M059J (cell line): ENCODE measurements around the gene TINAG. TPM values are rescaled to one million over a fixed set of nuclear protein-coding genes. Genes with fewer than 3 reads are reported as not detected.

ENCODE experiments used
- DNase-seq: peaks from one replicate; pipeline ENCODE4 v3.0.0-alpha.2; 2012; ENCODE audit warnings: low read depth
- total RNA-seq: library from RNA; depleted of rRNA; stranded (reverse); fragments of >200 nt; shearing (Covaris generic); gene quantifications from 2 replicates; pipeline ENCODE4 v1.2.3, GENCODE V29; 2014

Gene TINAG
- total RNA-seq, 1 experiment from 2014 or later: not detected

GRCh38 chr6:54307439-54307910 lies 766 bp upstream of the TINAG start:
- DNase-seq: no peak

DNA sequence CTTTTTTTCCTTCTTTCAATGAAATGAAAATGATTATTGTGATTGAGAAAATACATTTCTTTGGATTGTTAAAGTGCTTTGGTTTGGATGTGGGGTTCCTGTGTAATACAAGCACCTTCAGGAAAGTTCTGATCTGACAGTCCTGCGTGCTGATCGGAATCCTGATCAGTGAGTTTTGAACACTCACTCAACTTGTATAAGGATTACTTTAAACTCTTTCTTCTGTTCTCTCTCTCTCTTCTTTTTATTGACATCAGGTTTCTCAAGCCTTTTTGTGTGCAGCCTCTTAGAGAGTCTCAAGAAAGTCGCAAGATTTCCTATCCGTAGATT lies 710 bp downstream of the TINAG start:
- no peak for DNase-seq

DNA sequence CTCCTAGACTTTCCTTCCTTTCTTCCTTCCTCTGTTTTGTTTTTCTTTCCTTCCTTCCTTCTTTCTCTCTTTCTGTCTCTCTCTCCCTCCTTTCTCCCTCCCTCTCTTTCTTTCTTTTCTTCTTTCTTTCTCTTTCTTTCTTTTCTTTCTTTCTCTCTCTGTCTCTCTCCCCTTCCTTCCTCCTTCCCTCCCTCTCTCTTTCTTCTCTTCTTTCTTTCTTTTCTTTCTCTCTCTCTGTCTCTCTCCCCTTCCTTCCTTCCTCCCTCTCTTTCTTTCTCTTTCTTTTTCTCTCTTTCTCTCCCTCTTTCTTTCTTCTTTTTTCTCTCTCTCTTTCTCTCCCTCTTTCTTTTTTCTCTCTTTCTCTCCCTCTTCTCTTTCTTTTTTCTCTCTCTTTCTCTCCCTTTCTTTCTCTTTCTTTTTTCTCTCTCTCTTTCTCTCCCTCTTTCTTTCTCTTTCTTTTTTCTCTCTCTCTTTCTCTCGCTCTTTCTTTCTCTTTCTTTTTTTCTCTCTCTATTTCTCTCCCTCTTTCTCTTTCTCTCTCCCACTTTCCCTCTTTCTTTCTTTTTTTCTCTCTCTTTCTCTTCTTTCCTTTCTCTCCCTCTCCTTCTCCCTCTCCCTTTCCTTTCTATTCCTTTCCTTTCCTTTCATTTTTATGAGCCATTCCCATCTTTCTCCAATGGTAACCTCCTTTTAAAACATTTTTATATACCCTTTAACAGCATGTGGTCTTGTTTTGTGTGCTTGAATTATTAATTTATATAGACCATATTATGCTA lies 2.3 kb downstream of the TINAG start:
- no peak for DNase-seq

GRCh38 chr6:54315656-54316055 lies 7.4 kb downstream of the TINAG start:
- no peak for DNase-seq

DNA sequence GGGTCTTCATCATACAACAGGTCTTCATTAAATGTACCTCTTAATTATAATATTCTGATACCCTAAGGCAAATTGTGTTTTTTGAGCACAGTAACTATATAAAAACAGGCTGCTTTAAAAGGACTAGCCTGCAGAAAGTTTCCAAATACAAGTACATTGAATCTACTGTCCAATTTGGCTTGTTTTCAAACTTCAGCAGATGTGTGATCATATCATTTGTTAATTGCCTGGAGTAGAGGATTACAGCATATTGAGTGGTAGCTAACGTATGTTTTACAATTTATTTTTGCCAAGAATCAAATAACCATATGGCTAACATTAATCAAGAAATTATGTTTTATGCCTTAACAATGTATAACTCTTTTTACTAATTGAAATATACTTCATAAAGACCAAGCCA lies 12.6 kb downstream of the TINAG start:
- DNase-seq: no peak

DNA sequence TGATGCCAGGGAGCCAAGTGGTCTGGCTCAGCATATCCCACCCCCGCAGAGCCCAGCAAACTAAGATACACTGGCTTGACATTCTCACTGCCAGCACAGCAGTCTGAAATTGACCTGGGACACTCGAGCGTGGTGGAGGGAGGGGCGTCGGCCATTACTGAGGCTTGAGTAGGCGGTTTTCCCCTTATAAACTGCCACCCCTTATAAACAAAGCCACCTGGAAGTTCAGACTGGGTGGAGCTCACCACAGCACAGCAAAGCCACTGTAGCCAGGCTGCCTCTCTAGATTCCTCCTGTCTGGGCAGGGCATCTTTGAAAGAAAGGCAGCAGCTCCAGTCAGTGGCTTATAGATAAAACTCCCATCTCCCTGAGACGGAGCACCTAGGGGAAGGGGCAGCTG lies 19.4 kb downstream of the TINAG start:
- DNase-seq: peak; percentile 19

- DNase-seq: peak; percentile 64
Observed at GRCh38 chr6:54331571-54331970, 23.3 kb downstream of the TINAG start.

GRCh38 chr6:54335871-54336270 lies 27.6 kb downstream of the TINAG start:
- peak; percentile 97 for DNase-seq

GRCh38 chr6:54353975-54354374 lies 45.7 kb downstream of the TINAG start:
- no peak for DNase-seq

- DNase-seq: no peak
Observed at GRCh38 chr6:54354608-54355007, 46.4 kb downstream of the TINAG start.

DNA sequence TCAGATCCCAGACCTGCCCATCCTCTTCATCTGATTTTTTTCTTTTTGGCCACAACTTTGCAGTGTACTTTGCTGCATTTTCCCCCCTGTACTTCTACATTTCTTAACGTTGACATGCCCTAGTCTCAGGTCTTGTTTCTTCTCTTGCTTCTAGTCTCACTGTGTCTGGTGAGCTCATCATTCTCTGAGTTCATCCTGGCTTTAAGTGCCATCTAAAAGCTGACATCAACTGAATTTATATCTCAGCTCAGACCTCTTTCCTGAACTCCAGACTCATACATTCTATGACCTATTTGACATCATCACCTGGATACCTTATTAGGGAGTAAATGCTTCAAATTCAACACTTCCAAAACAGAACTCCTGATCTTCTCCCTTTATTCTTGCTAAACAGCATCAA lies 48.9 kb downstream of the TINAG start:
- no peak for DNase-seq

DNA sequence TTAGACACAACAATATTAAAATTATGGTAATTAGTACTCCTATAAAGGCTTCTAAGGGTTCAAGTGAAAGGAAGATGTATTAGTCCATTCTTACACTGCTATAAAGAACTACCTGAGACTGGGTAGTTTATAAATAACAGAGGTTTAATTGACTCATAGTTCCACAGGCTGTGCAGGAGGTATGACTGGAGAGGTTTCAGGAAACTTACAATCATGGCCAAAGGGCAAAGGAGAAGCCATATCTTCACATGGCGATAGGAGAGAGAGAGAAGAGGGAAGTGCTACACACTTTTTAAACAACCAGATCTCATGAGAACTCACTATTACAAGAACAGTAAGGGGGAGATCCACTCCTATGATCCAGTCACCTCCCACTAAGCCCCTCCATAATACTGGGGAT lies 52.9 kb downstream of the TINAG start:
- DNase-seq: no peak

DNA sequence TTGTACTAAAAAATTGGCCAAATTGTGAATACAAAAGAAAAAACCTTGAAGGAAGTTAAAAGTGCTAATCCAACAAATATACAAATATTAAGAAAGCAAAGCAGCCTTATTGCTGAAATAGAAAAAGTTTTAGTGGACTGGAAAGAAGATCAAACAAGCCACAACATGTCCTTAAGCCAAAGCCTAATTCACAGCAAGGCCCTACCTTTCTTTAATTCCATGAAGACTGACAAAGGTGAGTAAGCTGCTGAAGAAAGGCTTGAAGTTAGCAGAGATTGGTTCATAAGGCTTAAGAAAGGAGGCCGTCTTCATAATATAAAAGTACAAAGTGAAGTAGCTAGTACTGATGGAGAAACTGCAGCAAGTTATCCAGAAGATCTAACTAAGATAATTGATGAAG lies 53.5 kb downstream of the TINAG start:
- no peak for DNase-seq

DNA sequence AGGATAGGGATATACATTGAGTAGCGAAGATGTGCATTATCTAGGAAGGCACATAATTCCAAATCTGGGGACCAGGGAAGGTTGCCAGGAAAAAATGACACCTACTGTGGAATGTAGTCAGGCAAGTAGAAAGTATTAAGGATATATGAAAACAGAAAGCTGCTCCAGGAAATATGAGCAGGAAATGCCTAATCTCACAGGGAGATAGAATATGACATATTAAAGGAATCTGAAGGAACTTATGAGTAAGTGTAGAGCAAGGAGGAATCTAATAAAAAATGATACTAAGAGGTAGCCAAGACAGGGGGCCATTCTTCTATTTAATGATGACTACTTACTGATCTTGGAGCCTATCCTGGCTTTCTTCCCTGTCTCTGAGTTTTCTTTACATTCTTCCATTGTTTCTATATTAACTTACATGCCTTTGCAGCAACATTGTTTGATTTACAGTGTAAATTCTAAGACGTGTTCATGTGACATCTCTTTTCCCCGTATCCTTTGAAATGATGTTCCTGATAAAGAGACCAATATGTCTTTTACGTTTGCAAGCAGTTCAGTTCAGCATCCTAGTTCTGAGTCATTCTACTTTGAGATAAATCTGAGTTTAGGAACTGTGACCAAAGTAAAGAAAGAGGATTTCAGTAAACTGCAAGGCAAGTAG lies 58.6 kb downstream of the TINAG start:
- DNase-seq: peak; percentile 47

- DNase-seq: no peak
Observed at GRCh38 chr6:54377776-54378175, 69.5 kb downstream of the TINAG start.

DNA sequence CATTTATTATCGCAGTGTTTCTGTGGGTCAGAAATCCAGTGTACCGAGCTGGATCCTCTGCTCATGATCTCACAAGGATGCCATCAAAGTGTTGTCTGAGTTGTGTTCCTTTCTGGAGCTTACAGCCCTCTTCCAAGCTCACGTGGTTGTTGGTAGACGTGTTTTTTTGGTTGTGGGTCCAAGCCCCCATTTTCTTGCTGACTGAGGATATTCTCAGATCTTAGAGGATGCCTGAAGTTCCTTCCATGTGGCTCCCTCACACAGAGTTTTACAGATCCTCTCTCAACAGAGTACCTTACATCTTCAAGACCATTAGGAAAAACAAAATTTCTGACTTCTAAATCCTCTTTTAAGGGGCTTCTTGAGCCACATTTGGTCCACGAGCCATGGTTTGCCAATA lies 78.1 kb downstream of the TINAG start:
- DNase-seq: no peak

GRCh38 chr6:54390362-54390761 lies 82.1 kb downstream of the TINAG start:
- DNase-seq: no peak

DNA sequence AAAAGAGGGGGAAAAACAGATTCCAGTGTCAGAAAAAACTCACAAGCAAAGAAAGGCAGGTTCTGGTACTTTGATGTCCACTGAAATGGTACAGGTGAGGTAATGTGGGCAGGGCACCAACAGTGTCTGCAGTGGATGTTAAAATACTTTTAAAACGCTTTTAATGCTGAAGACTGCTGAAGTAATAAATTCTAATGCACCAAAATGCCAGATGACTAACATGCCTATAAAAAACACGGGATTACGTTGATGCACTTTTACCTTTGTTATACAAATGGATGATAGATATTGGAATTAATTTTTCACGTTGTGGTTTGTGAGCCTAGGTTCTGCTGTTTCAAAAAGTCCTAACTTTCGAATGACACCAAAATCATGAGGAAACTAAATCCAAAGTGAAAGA lies 83.3 kb downstream of the TINAG start:
- peak; percentile 2 for DNase-seq

DNA sequence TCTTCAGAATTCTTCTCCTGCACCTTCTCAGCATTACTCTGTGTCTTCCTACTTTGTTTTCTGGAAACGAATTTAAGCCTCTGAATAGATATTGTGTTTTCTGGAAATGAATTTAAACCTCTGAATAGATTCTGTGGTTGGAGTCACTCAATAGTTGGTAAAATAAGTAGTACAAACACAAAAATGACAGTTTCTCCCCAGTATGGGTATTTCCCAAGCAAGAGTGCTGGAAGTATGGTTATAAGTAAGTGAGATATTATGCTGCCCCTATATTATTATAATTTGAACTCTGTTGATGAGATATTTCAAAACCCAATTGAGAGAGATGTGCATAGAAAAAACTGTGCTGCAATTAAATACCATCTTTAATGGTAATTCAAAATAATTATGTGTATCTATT lies 94.9 kb downstream of the TINAG start:
- DNase-seq: no peak

- DNase-seq: peak; percentile 15
Observed at GRCh38 chr6:54404791-54405190, 96.5 kb downstream of the TINAG start.

GRCh38 chr6:54411767-54412166 lies 103.5 kb downstream of the TINAG start:
- DNase-seq: no peak

DNA sequence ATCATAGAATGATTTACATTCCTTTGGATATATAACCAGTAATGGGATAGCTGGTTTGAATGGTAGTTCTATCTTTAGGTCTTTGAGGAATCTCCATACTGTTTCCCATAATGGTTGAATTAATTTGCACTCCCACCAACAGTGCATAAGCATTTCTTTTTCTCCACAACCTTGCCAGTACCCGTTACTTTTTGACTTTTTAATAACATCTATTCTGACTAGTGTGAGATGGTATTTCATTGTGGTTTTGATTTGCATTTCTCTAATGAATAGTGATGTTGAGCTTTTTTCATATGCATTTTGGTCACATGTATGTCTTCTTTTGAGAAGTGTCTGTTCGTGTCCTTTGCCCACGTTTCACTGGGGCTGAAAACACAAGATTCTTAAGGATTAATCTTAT lies 107.3 kb downstream of the TINAG start:
- DNase-seq: no peak

DNA sequence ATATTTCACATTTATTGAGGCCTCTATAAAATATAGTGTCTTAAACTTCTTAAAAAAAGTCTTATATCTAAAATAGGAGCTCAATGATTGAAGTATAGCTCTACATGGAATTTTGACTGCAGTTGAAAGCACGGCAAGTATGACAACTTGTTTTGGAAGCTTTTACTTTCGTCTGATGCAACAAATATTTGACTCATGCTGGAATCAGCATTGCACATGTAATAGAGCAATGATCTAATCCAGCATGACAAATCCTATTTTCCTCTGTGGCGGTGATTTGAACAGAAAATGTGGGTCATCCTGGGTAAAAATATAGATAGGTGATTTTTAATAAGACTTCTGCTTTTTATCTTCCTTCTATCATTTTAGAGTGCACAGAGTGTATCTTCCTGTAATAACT lies 111.6 kb downstream of the TINAG start:
- peak; percentile 86 for DNase-seq

- no peak for DNase-seq
Observed at GRCh38 chr6:54426995-54427394, 118.8 kb downstream of the TINAG start.
